ENCODE results near the gene P2RX5. TPM values are rescaled to one million over a fixed set of nuclear protein-coding genes. Genes with fewer than 3 reads are reported as not detected.
A peak's percentile ranks its signal among the peaks of the same experiment; 100 is the strongest.

P2RX5 gene
- total RNA-seq, 1 donor from 2014 or later: 6.6 TPM

GRCh38 chr17:3678095-3678820 is 17.7 kb downstream of the P2RX5 start:
- Mint-ChIP-seq H3K27ac (ENCODE audit: unreplicated experiment) (no peak overlapping the region), H3K27me3 (ENCODE audit: unreplicated experiment) (peaks cover 2% of the 10 kb centered on the region), H3K36me3 (ENCODE audit: unreplicated experiment) (no peaks in the 10 kb centered on the region), H3K4me3 (ENCODE audit: unreplicated experiment) (no peak overlapping the region), H3K9me3 (ENCODE audit: unreplicated experiment) (no peaks in the 10 kb centered on the region), H3K4me1 (ENCODE audit: low read depth, unreplicated experiment) (peaks cover 2% of the 10 kb centered on the region)
- no peak for TF ChIP-seq CTCF (IDR thresholded peaks at IDR 0.05; ENCODE audit: partially characterized antibody, unreplicated experiment)
- DNase-seq: no peak

- Mint-ChIP-seq H3K27ac (ENCODE audit: unreplicated experiment) (peak overlapping the region; percentile 28), H3K36me3 (ENCODE audit: unreplicated experiment) (no peaks in the 10 kb centered on the region), H3K27me3 (ENCODE audit: unreplicated experiment) (peaks cover 2% of the 10 kb centered on the region), H3K4me1 (ENCODE audit: low read depth, unreplicated experiment) (no peaks in the 10 kb centered on the region), H3K4me3 (ENCODE audit: unreplicated experiment) (no peak overlapping the region), H3K9me3 (ENCODE audit: unreplicated experiment) (no peaks in the 10 kb centered on the region)
- no peak for DNase-seq
- TF ChIP-seq CTCF (IDR thresholded peaks at IDR 0.05; ENCODE audit: partially characterized antibody, unreplicated experiment): no peak
Observed at GRCh38 chr17:3675886-3676285, 20.1 kb downstream of the P2RX5 start.

GRCh38 chr17:3672571-3672970 is 23.4 kb downstream of the P2RX5 start:
- TF ChIP-seq CTCF (IDR thresholded peaks at IDR 0.05; ENCODE audit: partially characterized antibody, unreplicated experiment): no peak
- Mint-ChIP-seq H3K9me3 (ENCODE audit: unreplicated experiment) (peaks cover 4% of the 10 kb centered on the region), H3K4me1 (ENCODE audit: low read depth, unreplicated experiment) (peaks cover 4% of the 10 kb centered on the region), H3K36me3 (ENCODE audit: unreplicated experiment) (no peaks in the 10 kb centered on the region), H3K27ac (ENCODE audit: unreplicated experiment) (no peak overlapping the region), H3K4me3 (ENCODE audit: unreplicated experiment) (no peak overlapping the region), H3K27me3 (ENCODE audit: unreplicated experiment) (peaks cover 6% of the 10 kb centered on the region)
- no peak for DNase-seq

GRCh38 chr17:3669548-3669947 is 26.4 kb downstream of the P2RX5 start:
- Mint-ChIP-seq H3K4me1 (ENCODE audit: low read depth, unreplicated experiment) (peaks cover 17% of the 10 kb centered on the region), H3K27me3 (ENCODE audit: unreplicated experiment) (peaks cover 13% of the 10 kb centered on the region), H3K4me3 (ENCODE audit: unreplicated experiment) (peak overlapping the region; percentile 96), H3K9me3 (ENCODE audit: unreplicated experiment) (peaks cover 15% of the 10 kb centered on the region), H3K27ac (ENCODE audit: unreplicated experiment) (peak overlapping the region; percentile 91), H3K36me3 (ENCODE audit: unreplicated experiment) (no peaks in the 10 kb centered on the region)
- TF ChIP-seq CTCF (IDR thresholded peaks at IDR 0.05; ENCODE audit: partially characterized antibody, unreplicated experiment): no peak
- no peak for DNase-seq

- Mint-ChIP-seq H3K27me3 (ENCODE audit: unreplicated experiment) (peaks cover 18% of the 10 kb centered on the region), H3K4me3 (ENCODE audit: unreplicated experiment) (peak overlapping the region; percentile 96), H3K36me3 (ENCODE audit: unreplicated experiment) (no peaks in the 10 kb centered on the region), H3K9me3 (ENCODE audit: unreplicated experiment) (peaks cover 20% of the 10 kb centered on the region), H3K27ac (ENCODE audit: unreplicated experiment) (peak overlapping the region; percentile 91), H3K4me1 (ENCODE audit: low read depth, unreplicated experiment) (peaks cover 23% of the 10 kb centered on the region)
- no peak for TF ChIP-seq CTCF (IDR thresholded peaks at IDR 0.05; ENCODE audit: partially characterized antibody, unreplicated experiment)
- DNase-seq: no peak
Observed at GRCh38 chr17:3669085-3669347, 26.9 kb downstream of the P2RX5 start.

All from glutamatergic neuron (in vitro differentiated cells).